Liver (tissue), 9 donors: Measurements from ENCODE around the gene EFNA2. TPM values are rescaled to one million over a fixed set of nuclear protein-coding genes. Genes with fewer than 3 reads are reported as not detected.
A peak's percentile ranks its signal among the peaks of the same experiment; 100 is the strongest.

Experiments
- DNase-seq: peaks from one replicate; pipeline ENCODE4 v3.0.0-alpha.2; 2017; ENCODE audit warnings: low spot score
- H3K27ac ChIP-seq, 2 donors: one replicate each; pipeline ENCODE4 v1.7.0; 2013; ENCODE audit warnings: inconsistent platforms in 2 of 2, low read length in 2 of 2, control low read depth in 1 of 2, low read depth in 1 of 2, mild to moderate bottlenecking in 1 of 2
- H3K27me3 ChIP-seq, 4 donors: one replicate each; pipeline versions ENCODE4 v1.6.1 to v1.7.0; 2013; ENCODE audit warnings: low read length in 3 of 4, inconsistent platforms in 1 of 4, mild to moderate bottlenecking in 1 of 4, moderate library complexity in 1 of 4; ENCODE audit not compliant: control insufficient read depth in 4 of 4, insufficient read depth in 4 of 4
- H3K36me3 ChIP-seq, 4 donors: one replicate each; pipeline versions ENCODE4 v1.6.1 to v1.7.0; 2013; ENCODE audit warnings: low read length in 3 of 4, mild to moderate bottlenecking in 3 of 4, low read depth in 1 of 4, moderate library complexity in 1 of 4; ENCODE audit not compliant: control insufficient read depth in 4 of 4, insufficient read depth in 3 of 4
- H3K4me1 ChIP-seq, 4 donors: one replicate each; pipeline versions ENCODE4 v1.6.1 to v1.7.0; 2013; ENCODE audit warnings: low read length in 3 of 4, mild to moderate bottlenecking in 3 of 4, moderate library complexity in 1 of 4; ENCODE audit not compliant: control insufficient read depth in 4 of 4, insufficient read depth in 4 of 4
- H3K4me3 ChIP-seq, 3 donors: one replicate each; pipeline versions ENCODE4 v1.6.1 to v1.7.0; 2013; ENCODE audit warnings: low read length in 3 of 3, control low read depth in 1 of 3, low read depth in 1 of 3, mild to moderate bottlenecking in 1 of 3
- H3K9ac ChIP-seq, 2 donors: one replicate each; pipeline ENCODE4 v1.7.0; 2013; ENCODE audit warnings: low read length in 2 of 2, mild to moderate bottlenecking in 2 of 2, moderate library complexity in 2 of 2, control low read depth in 1 of 2, low read depth in 1 of 2
- H3K9me3 ChIP-seq, 4 donors: one replicate each; pipeline versions ENCODE4 v1.6.1 to v1.7.0; 2013; ENCODE audit warnings: low read length in 3 of 4; ENCODE audit not compliant: control insufficient read depth in 4 of 4
- ATF3 ChIP-seq: IDR thresholded peaks from 2 replicates; pipeline ENCODE4 v1.6.1; 2016; ENCODE audit warnings: antibody characterized with exemption
- CTCF ChIP-seq: fragments of 150-350 bp; IDR thresholded peaks from 2 replicates; pipeline ENCODE4 v1.5.1; 2017; ENCODE audit warnings: improper control_type of control experiment, low read depth, low read length; ENCODE audit not compliant: missing input control
- EGR1 ChIP-seq, 2 donors: IDR thresholded peaks; 2 replicates each; pipeline ENCODE4 v1.6.1; 2016 to 2018; ENCODE audit warnings: antibody characterized with exemption in 2 of 2, low read depth in 2 of 2
- FOXA2 ChIP-seq: IDR thresholded peaks from 2 replicates; pipeline ENCODE4 v1.6.1; 2016; ENCODE audit warnings: antibody characterized with exemption
- GABPA ChIP-seq, 2 donors: IDR thresholded peaks in 1 of 2; conservative IDR thresholded peaks in 1 of 2; 2 replicates each; pipeline ENCODE4 v1.6.1; 2016; ENCODE audit warnings: antibody characterized with exemption in 2 of 2, mild to moderate bottlenecking in 1 of 2, moderate library complexity in 1 of 2
- HNF4A ChIP-seq, 2 donors: conservative IDR thresholded peaks; 2 replicates each; pipeline ENCODE4 v1.6.1; 2016; ENCODE audit warnings: antibody characterized with exemption in 2 of 2, mild to moderate bottlenecking in 2 of 2
- HNF4G ChIP-seq: IDR thresholded peaks from 2 replicates; pipeline ENCODE4 v1.6.1; 2016; ENCODE audit warnings: antibody characterized with exemption
- JUND ChIP-seq, 2 donors: IDR thresholded peaks; 2 replicates each; pipeline ENCODE4 v1.6.1; 2016; ENCODE audit warnings: antibody characterized with exemption in 2 of 2
- NR2F2 ChIP-seq: IDR thresholded peaks from 2 replicates; pipeline ENCODE4 v1.6.1; 2016; ENCODE audit warnings: antibody characterized with exemption
- RAD21 ChIP-seq, 2 donors: IDR thresholded peaks; 2 replicates each; pipeline ENCODE4 v1.6.1; 2016; ENCODE audit warnings: antibody characterized with exemption in 2 of 2, mild to moderate bottlenecking in 2 of 2
- RXRA ChIP-seq, 2 donors: IDR thresholded peaks; 2 replicates each; pipeline ENCODE4 v1.6.1; 2017 to 2018; ENCODE audit warnings: antibody characterized with exemption in 2 of 2, mild to moderate bottlenecking in 1 of 2
- SP1 ChIP-seq: IDR thresholded peaks from 2 replicates; pipeline ENCODE4 v1.6.1; 2018; ENCODE audit warnings: antibody characterized with exemption, mild to moderate bottlenecking
- TAF1 ChIP-seq: conservative IDR thresholded peaks from 2 replicates; pipeline ENCODE4 v1.6.1; 2016; ENCODE audit warnings: antibody characterized with exemption, mild to moderate bottlenecking
- YY1 ChIP-seq: IDR thresholded peaks from 2 replicates; pipeline ENCODE4 v1.6.1; 2016; ENCODE audit warnings: antibody characterized with exemption, mild to moderate bottlenecking
- ZBTB33 ChIP-seq: IDR thresholded peaks from 2 replicates; pipeline ENCODE4 v1.6.1; 2016; ENCODE audit warnings: antibody characterized with exemption
- WGBS: extraction: QIAGEN DNeasy Blood & Tissue Kit; methylation state at CpG from one replicate; pipeline ENCODE4 v1.1.7; 2013; 5-methylcytosine and 5-hydroxymethylcytosine counted together
- polyA plus RNA-seq, 2 donors: library from polyadenylated mRNA; stranded (reverse) in 1 of 2; unstranded in 1 of 2; fragments of 200-250 nt in 1 of 2; fragments of >200 nt in 1 of 2; fragmentation: Nextera tagmentation in 1 of 2; extraction: Ambion mirVana in 1 of 2; gene quantifications; one replicate each; pipeline versions ENCODE4 v1.2.1 to v1.2.3, GENCODE V29; 2013 to 2015
- total RNA-seq, 2 donors: library from RNA; depleted of rRNA; stranded (reverse); fragments of >200 nt; gene quantifications; one replicate each; pipeline ENCODE4 v1.2.3, GENCODE V29; 2014
- TF ChIP-seq, protein P1 (sequence below): IDR thresholded peaks from 2 replicates; pipeline ENCODE4 v1.6.1; 2016; ENCODE audit warnings: antibody characterized with exemption
- donor health status: healthy.
- donor health status: healthy.
- donor health status: healthy.
- donor health status: healthy.
- donor health status: healthy.

Gene EFNA2
- total and polyA plus RNA-seq, 4 donors = 0.98 to 9.8 (median 4.3) TPM

DNA sequence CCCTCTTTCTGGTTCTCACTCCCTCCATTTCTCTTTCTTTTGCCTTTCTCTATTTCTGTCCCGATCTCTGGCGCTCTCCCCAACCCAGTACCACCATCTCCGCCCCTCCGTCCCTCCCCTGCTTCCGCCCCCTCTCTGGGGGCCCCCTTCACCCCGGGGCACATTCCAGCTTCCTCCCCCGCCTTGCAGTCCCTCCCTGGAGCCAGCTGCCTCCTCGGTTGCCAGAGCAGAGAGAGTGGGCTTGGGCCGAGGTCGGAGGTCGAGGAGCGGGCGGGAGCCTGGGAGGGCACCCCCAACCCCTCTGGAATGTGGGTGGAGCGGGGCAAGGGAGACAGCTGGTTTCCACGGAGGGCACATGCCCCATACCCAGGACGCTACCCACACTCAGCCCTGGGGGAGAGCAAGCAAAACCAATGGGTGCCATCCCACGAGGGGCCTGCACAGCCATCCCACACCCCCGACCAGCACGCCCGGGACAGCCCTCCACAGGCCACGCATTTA lies 23.0 kb upstream of the EFNA2 start:
- peak overlapping the region; percentile 89 to 93 for H3K27ac ChIP-seq
- peaks cover 0 to 2% (median 1%) of the 10 kb centered on the region in 4 donors for H3K36me3 ChIP-seq
- H3K4me1 ChIP-seq = peaks cover 32 to 72% (median 55%) of the 10 kb centered on the region in 4 donors
- TF ChIP-seq FOXA2 (no peak), HNF4G (no peak), CTCF (no peak), ATF3 (no peak), RAD21 (IDR thresholded peaks at IDR 0.05) (no peak), NR2F2 (no peak), GABPA (IDR thresholded peaks at IDR 0.05 in 1 of 2, conservative IDR thresholded peaks at IDR 0.05 in 1 of 2) (no peak), JUND (IDR thresholded peaks at IDR 0.05) (no peak), ZBTB33 (no peak), SP1 (no peak), EGR1 (IDR thresholded peaks at IDR 0.05; ENCODE audit: low read depth in 2 of 2) (no peak), TAF1 (no peak), HNF4A (conservative IDR thresholded peaks at IDR 0.05) (no peak), YY1 (no peak), RXRA (IDR thresholded peaks at IDR 0.05) (no peak)
- TF ChIP-seq, protein P1, sequence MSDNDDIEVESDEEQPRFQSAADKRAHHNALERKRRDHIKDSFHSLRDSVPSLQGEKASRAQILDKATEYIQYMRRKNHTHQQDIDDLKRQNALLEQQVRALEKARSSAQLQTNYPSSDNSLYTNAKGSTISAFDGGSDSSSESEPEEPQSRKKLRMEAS = no peak
- DNase-seq = no peak
- no peaks in the 10 kb centered on the region for H3K9me3 ChIP-seq
- WGBS = 69% methylated on average over 21 of the region's 21 CpGs
- no peak overlapping the region for H3K4me3 ChIP-seq
- H3K27me3 ChIP-seq = no peaks in the 10 kb centered on the region
- H3K9ac ChIP-seq = no peak overlapping the region

DNA sequence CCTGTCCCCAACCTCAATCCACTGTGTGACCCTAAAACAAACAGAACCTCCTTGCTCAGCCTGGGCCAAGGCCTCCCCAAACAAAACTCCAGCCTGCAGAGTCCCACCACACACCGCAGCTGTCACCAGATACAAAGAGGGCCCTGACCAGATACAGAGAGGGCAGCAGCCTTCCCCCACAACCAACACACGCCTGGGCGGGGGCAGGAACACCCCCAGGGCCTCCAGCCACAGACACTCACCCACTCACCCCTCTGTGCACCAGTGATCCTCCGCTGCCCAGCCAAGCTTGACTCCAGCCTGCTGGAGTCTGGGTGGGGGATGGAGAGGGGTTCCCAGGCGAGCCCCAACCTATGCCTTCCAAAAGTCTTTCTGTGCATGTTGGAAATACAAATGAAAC lies 22.5 kb upstream of the EFNA2 start:
- Histone ChIP-seq H3K36me3 (peaks cover 0 to under 1% (median 0%) of the 10 kb centered on the region in 4 donors), H3K9me3 (no peaks in the 10 kb centered on the region), H3K4me1 (peaks cover 35 to 72% (median 56%) of the 10 kb centered on the region in 4 donors), H3K27ac (peak overlapping the region; percentile 89 to 93), H3K4me3 (no peak overlapping the region), H3K9ac (no peak overlapping the region), H3K27me3 (no peaks in the 10 kb centered on the region)
- TF ChIP-seq TAF1 = no peak
- no peak for DNase-seq
- WGBS = 83% methylated on average over 5 of the region's 5 CpGs
